ENCODE measurements around the gene AREG.

The AREG gene

DNA sequence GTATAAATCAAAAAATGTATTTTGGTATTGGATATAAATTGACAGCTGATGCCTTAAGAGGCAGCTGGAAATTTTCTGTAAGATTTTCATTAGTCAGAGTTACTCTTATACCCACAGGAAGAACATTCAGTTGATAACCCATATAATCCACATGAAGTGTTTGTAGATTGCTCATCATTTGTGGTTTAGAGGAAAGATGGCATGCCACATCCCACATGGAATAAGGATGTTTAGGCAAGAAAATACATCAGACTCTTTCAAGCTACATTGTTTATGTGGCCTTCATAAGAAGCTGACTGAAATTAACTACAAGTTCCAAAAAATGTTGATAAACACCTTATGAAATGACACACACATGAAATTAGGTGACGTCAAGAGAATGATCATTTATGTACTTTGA is 56.6 kb downstream of the AREG start:
- no peak for DNase-seq
- Histone ChIP-seq H3K27ac (no peak overlapping the region), H3K36me3 (no peaks in the 10 kb centered on the region), H3K9me3 (ENCODE audit: severe bottlenecking) (no peaks in the 10 kb centered on the region), H3K4me3 (ENCODE audit: low read depth, low read length) (no peak overlapping the region), H3K27me3 (ENCODE audit: insufficient read depth, low read depth, severe bottlenecking) (no peaks in the 10 kb centered on the region)
- TF ChIP-seq, protein P1, sequence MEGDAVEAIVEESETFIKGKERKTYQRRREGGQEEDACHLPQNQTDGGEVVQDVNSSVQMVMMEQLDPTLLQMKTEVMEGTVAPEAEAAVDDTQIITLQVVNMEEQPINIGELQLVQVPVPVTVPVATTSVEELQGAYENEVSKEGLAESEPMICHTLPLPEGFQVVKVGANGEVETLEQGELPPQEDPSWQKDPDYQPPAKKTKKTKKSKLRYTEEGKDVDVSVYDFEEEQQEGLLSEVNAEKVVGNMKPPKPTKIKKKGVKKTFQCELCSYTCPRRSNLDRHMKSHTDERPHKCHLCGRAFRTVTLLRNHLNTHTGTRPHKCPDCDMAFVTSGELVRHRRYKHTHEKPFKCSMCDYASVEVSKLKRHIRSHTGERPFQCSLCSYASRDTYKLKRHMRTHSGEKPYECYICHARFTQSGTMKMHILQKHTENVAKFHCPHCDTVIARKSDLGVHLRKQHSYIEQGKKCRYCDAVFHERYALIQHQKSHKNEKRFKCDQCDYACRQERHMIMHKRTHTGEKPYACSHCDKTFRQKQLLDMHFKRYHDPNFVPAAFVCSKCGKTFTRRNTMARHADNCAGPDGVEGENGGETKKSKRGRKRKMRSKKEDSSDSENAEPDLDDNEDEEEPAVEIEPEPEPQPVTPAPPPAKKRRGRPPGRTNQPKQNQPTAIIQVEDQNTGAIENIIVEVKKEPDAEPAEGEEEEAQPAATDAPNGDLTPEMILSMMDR (IDR thresholded peaks at IDR 0.05; ENCODE audit: low read depth, low read length) = no peak

DNA sequence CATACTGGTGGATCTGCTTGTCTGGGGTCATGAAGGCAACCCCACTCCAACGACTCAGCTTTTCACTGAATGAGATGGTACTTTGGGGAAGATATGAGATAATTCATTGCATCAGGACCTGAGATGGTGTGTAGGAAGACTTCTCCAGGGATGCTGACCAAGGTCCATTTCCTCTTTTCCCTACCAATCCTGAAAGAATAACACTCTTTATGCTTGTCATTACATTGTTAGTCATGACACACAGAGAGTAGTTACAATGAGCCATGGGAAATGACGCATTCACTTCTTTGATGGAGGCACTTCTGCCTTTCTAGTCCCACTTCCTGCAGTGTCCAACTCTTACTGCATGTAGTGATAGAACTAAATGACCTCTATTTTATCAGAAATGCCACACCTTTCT is 58.6 kb downstream of the AREG start:
- H3K9me3 ChIP-seq (ENCODE audit: severe bottlenecking) = no peaks in the 10 kb centered on the region
- no peak overlapping the region for H3K27ac ChIP-seq
- H3K27me3 ChIP-seq (ENCODE audit: insufficient read depth, low read depth, severe bottlenecking) = no peaks in the 10 kb centered on the region
- H3K4me3 ChIP-seq (ENCODE audit: low read depth, low read length) = no peak overlapping the region
- no peaks in the 10 kb centered on the region for H3K36me3 ChIP-seq
- TF ChIP-seq, protein P1 (IDR thresholded peaks at IDR 0.05; ENCODE audit: low read depth, low read length) = no peak
- DNase-seq = no peak

DNA sequence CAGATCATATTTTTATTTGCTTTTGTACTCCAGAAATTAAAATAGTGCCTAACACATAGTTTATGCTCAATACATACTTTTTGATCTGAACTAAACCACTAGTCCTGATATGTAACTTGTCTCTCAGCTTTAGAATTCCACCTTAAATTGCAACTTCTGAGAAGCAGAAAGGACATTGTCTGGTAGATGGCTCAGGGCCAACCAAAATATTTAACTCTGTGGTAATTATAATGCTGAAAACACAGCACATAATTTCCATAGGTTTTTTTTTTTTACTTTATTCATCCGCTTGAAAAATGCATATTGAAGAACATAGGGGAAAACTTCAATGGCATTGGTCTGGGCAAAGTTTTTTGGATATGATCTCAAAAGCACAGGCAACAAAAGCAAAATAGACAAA is 59.3 kb downstream of the AREG start:
- Histone ChIP-seq H3K27ac (no peak overlapping the region), H3K36me3 (no peaks in the 10 kb centered on the region), H3K4me3 (ENCODE audit: low read depth, low read length) (no peak overlapping the region), H3K27me3 (ENCODE audit: insufficient read depth, low read depth, severe bottlenecking) (no peaks in the 10 kb centered on the region), H3K9me3 (ENCODE audit: severe bottlenecking) (no peaks in the 10 kb centered on the region)
- TF ChIP-seq, protein P1 (IDR thresholded peaks at IDR 0.05; ENCODE audit: low read depth, low read length) = no peak
- no peak for DNase-seq

Data from WERI-Rb-1 (cell line).